Effector memory CD4-positive, alpha-beta T cell (primary cell): ENCODE measurements around the gene NOL3.

Experiments used
- DNase-seq, 3 donors: peaks; one replicate each; pipeline ENCODE4 v3.0.0-alpha.2; 2020
- H3K27ac ChIP-seq: 2 replicates; pipeline ENCODE4 v1.7.0; 2013; ENCODE audit warnings: mild to moderate bottlenecking, low read length, moderate library complexity; ENCODE audit not compliant: insufficient read depth, poor library complexity, severe bottlenecking
- H3K27me3 ChIP-seq: replicated peaks from 2 replicates; pipeline ENCODE4 v1.7.0; 2013; ENCODE audit warnings: mild to moderate bottlenecking, low read length; ENCODE audit not compliant: insufficient read depth, control insufficient read depth, poor library complexity, severe bottlenecking
- H3K36me3 ChIP-seq: 2 replicates; pipeline ENCODE4 v1.7.0; 2013; ENCODE audit warnings: mild to moderate bottlenecking, low read length, moderate library complexity; ENCODE audit not compliant: control insufficient read depth, insufficient read depth
- H3K4me1 ChIP-seq: 2 replicates; pipeline ENCODE4 v1.7.0; 2013; ENCODE audit warnings: low read length, mild to moderate bottlenecking; ENCODE audit not compliant: control insufficient read depth, insufficient read depth, poor library complexity, severe bottlenecking
- H3K4me3 ChIP-seq: 2 replicates; pipeline ENCODE4 v1.7.0; 2013; ENCODE audit warnings: low read length, low read depth, mild to moderate bottlenecking; ENCODE audit not compliant: insufficient read depth, poor library complexity, severe bottlenecking
- H3K9me3 ChIP-seq: 2 replicates; pipeline ENCODE4 v1.7.0; 2013; ENCODE audit warnings: mild to moderate bottlenecking, low read length, moderate library complexity; ENCODE audit not compliant: control insufficient read depth

The NOL3 gene

GRCh38 chr16:67196881-67197280, 26.5 kb downstream of the NOL3 start:
- Histone ChIP-seq H3K4me3 (no peak overlapping the region), H3K9me3 (no peaks in the 10 kb centered on the region), H3K36me3 (peaks cover 44% of the 10 kb centered on the region), H3K27ac (peak overlapping the region; percentile 7), H3K4me1 (peaks cover 20% of the 10 kb centered on the region), H3K27me3 (no peaks in the 10 kb centered on the region)
- DNase-seq, result no peak

DNA sequence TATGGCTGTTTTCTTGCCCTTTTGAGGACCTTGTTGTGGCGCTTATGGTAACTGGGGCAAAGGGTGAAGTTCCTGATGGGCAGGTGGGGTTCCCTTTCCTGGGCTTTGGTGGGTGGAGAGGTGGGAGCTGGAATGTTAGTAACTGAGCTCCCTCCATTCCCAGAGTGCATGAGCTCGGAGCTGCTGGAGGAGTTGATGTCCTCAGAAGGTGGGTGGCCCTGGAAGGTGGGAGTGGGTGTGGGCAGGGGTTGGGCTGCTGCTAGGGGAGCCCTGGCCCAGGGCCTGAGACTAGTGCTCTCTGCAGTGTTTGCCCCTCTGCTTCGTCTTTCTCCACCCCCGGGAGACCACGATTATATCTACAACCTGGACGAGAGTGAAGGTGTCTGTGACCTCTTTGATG, 27.4 kb downstream of the NOL3 start:
- H3K4me3 ChIP-seq, result no peak overlapping the region
- peaks cover 52% of the 10 kb centered on the region for H3K36me3 ChIP-seq
- H3K27me3 ChIP-seq, result no peaks in the 10 kb centered on the region
- peaks cover 15% of the 10 kb centered on the region for H3K4me1 ChIP-seq
- H3K9me3 ChIP-seq, result no peaks in the 10 kb centered on the region
- H3K27ac ChIP-seq, result peak overlapping the region; percentile 20
- DNase-seq, result no peak

- Histone ChIP-seq H3K36me3 (peaks cover 58% of the 10 kb centered on the region), H3K27ac (peak overlapping the region; percentile 20), H3K27me3 (no peaks in the 10 kb centered on the region), H3K4me3 (no peak overlapping the region), H3K4me1 (peaks cover 9% of the 10 kb centered on the region), H3K9me3 (no peaks in the 10 kb centered on the region)
- no peak for DNase-seq
Measured at GRCh38 chr16:67198238-67198734, 27.9 kb downstream of the NOL3 start.

GRCh38 chr16:67199011-67199807, 28.9 kb downstream of the NOL3 start, which contains the start of gene ELMO3:
Gene ELMO3, plus strand, starts transcription at chr16:67199131. Its CDS starts 196 bp downstream, at chr16:67199327.
- Histone ChIP-seq H3K4me1 (no peaks in the 10 kb centered on the region), H3K4me3 (no peak within 1 kb of the TSS), H3K36me3 (peaks cover 65% of the 10 kb centered on the region), H3K27me3 (no peaks in the 10 kb centered on the region), H3K27ac (peak within 1 kb of the TSS; percentile 20), H3K9me3 (no peaks in the 10 kb centered on the region)
- DNase-seq, result no peak

GRCh38 chr16:67199808-67200198, 29.5 kb downstream of the NOL3 start:
- Histone ChIP-seq H3K4me3 (no peak overlapping the region), H3K36me3 (peaks cover 59% of the 10 kb centered on the region), H3K9me3 (no peaks in the 10 kb centered on the region), H3K27me3 (no peaks in the 10 kb centered on the region), H3K27ac (no peak overlapping the region), H3K4me1 (no peaks in the 10 kb centered on the region)
- DNase-seq, result no peak

GRCh38 chr16:67200491-67200890, 30.2 kb downstream of the NOL3 start:
- Histone ChIP-seq H3K36me3 (peaks cover 52% of the 10 kb centered on the region), H3K27me3 (no peaks in the 10 kb centered on the region), H3K4me3 (no peak overlapping the region), H3K27ac (no peak overlapping the region), H3K4me1 (no peaks in the 10 kb centered on the region), H3K9me3 (no peaks in the 10 kb centered on the region)
- no peak for DNase-seq

DNA sequence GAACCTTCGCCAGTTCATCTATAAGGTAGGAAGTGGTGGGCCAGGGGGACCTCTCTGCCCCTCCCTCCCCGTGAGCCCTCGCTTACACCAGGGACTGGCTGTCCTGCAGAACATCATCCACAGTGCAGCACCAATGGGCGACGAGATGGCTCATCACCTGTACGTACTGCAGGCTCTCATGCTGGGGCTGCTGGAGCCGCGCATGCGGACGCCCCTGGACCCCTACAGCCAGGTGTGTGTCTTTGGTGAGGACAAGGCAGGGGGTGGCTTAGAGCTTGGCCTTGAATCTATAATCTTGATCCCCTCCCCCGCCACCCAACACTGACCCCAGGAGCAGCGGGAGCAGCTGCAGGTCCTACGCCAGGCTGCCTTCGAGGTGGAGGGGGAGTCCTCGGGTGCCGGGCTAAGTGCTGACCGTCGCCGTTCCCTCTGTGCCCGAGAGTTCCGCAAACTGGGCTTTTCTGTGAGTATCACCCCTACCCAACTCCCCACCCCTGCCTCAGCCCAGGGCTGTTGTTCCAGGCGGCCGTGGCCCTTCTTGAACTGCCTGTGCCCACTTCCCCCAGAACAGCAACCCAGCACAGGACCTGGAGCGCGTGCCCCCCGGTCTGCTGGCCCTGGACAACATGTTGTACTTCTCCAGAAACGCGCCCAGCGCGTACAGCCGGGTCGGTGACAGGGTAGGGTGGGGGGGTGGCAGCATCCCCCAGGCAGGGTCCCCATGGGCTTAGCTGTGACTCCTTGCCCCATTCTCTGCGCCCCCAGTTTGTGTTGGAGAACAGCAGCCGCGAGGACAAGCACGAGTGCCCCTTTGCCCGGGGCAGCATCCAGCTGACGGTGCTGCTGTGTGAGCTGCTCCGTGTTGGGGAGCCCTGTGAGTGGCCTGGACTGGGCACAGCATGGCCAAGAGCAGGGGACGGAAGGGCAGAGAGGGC, 31.3 kb downstream of the NOL3 start:
- Histone ChIP-seq H3K27ac (no peak overlapping the region), H3K27me3 (no peaks in the 10 kb centered on the region), H3K4me1 (no peaks in the 10 kb centered on the region), H3K9me3 (no peaks in the 10 kb centered on the region), H3K4me3 (no peak overlapping the region), H3K36me3 (peaks cover 40% of the 10 kb centered on the region)
- no peak for DNase-seq

- Histone ChIP-seq H3K9me3 (no peaks in the 10 kb centered on the region), H3K36me3 (peaks cover 33% of the 10 kb centered on the region), H3K4me3 (no peak overlapping the region), H3K27me3 (no peaks in the 10 kb centered on the region), H3K4me1 (no peaks in the 10 kb centered on the region), H3K27ac (no peak overlapping the region)
- DNase-seq, result no peak
Measured at GRCh38 chr16:67202426-67202825, 32.1 kb downstream of the NOL3 start.

- H3K27ac ChIP-seq, result no peak overlapping the region
- DNase-seq, result no peak
- H3K4me1 ChIP-seq, result no peaks in the 10 kb centered on the region
- no peak overlapping the region for H3K4me3 ChIP-seq
- peaks cover 27% of the 10 kb centered on the region for H3K36me3 ChIP-seq
- H3K27me3 ChIP-seq, result no peaks in the 10 kb centered on the region
- no peaks in the 10 kb centered on the region for H3K9me3 ChIP-seq
Measured at GRCh38 chr16:67202956-67203493, 32.7 kb downstream of the NOL3 start.
